Testis (tissue), 2 donors: ENCODE measurements around the gene BPIFB2.

Experiments used
- POLR2A ChIP-seq: fragments of 450-650 bp; IDR thresholded peaks from one replicate; pipeline ENCODE4 v1.6.1; 2017; ENCODE audit warnings: antibody characterized with exemption, mild to moderate bottlenecking, moderate library complexity
- TF ChIP-seq, protein P1 (sequence below), 3 experiments: fragments of 450-650 bp in 2 of 3; fragments of 200-600 bp in 1 of 3; sonication (generic) in 1 of 3; IDR thresholded peaks; one replicate each; pipeline ENCODE4 v1.5.1; 2016 to 2019; ENCODE audit warnings: antibody characterized with exemption in 3 of 3, mild to moderate bottlenecking in 2 of 3, moderate library complexity in 1 of 3

DNA sequence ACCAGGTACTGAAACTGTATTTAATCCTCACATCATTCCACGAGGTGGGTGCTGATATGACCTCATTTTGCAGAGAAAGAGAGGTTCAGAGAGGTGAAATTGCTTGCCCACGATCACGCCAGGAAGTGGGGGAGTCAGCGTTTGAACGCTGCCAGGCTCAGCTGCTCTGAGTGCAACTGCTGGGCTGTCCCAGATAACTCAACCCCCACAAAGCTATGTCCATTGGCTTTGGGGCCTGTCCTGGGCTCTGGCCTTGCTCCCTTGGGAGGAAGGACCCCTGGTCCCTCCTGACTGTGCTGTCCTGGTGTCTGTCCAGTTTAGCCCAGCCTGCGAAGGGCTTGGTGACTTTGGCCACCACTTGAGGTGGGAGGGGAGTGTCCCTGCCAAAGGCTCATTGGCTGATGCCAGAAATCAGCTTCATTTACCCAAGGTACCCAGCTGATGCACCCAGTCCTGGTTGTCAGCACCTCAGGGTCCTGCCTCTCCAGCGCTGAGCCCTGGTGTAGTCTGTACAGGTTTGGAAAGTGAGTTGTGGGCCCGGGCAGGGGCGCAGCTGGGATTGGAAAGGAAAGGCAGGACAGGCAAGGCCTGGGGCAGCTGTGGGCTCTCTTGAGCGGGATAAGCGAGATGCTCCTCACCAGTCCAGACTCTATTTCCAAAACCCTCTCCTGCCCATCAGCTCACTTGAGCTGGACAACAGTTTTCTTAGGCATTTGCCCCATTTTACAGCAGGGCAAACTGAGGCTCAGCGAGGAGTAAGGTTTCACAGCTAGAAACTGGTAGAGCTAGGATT is 41.7 kb upstream of the BPIFB2 start:
- TF ChIP-seq POLR2A: no peak
- TF ChIP-seq, protein P1, sequence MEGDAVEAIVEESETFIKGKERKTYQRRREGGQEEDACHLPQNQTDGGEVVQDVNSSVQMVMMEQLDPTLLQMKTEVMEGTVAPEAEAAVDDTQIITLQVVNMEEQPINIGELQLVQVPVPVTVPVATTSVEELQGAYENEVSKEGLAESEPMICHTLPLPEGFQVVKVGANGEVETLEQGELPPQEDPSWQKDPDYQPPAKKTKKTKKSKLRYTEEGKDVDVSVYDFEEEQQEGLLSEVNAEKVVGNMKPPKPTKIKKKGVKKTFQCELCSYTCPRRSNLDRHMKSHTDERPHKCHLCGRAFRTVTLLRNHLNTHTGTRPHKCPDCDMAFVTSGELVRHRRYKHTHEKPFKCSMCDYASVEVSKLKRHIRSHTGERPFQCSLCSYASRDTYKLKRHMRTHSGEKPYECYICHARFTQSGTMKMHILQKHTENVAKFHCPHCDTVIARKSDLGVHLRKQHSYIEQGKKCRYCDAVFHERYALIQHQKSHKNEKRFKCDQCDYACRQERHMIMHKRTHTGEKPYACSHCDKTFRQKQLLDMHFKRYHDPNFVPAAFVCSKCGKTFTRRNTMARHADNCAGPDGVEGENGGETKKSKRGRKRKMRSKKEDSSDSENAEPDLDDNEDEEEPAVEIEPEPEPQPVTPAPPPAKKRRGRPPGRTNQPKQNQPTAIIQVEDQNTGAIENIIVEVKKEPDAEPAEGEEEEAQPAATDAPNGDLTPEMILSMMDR (IDR thresholded peaks at IDR 0.05): no peak
